Subcutaneous adipose tissue (tissue), 4 donors: ENCODE data around the gene FREY1. TPM values are rescaled to one million over a fixed set of nuclear protein-coding genes. Genes with fewer than 3 reads are reported as not detected.

Experiments
- total RNA-seq, 4 donors: library from RNA; depleted of rRNA; stranded (reverse); fragments of >200 nt; gene quantifications; one replicate each; pipeline ENCODE4 v1.1.0, GENCODE V29; 2016

The FREY1 gene
- total RNA-seq, 4 donors from 2014 or later = 3.0 TPM; not detected in 3

Other genes starting within 250 kb of the FREY1 start
- 1 to 10 TPM in 3 of 4 donors, under 1 TPM in 1; 0.98 to 2.2 (median 1.2) TPM for gene CHST1, start 241.6 kb downstream of the FREY1 start, total RNA-seq
- 10 to 100 TPM; 49.5 to 96.7 (median 66.2) TPM for gene SLC35C1, start 102.1 kb downstream of the FREY1 start, total RNA-seq
- gene CRY2, start 59.8 kb downstream of the FREY1 start, total RNA-seq = 10 to 100 TPM; 28.0 to 84.2 (median 39.4) TPM
- gene MAPK8IP1, start 21.6 kb downstream of the FREY1 start, total RNA-seq = 1 to 10 TPM; 1.3 to 4.0 (median 2.3) TPM
- 10 to 100 TPM; 17.3 to 40.5 (median 26.7) TPM for gene PEX16, start 10.6 kb upstream of the FREY1 start, total RNA-seq
- not detected for gene LARGE2, start 15.4 kb upstream of the FREY1 start, total RNA-seq
- gene PHF21A, start 214.2 kb upstream of the FREY1 start, total RNA-seq = 10 to 100 TPM; 34.4 to 58.6 (median 47.7) TPM